HCT116 (cell line): Measurements from ENCODE around the gene ACTR1A. TPM values are rescaled to one million over a fixed set of nuclear protein-coding genes. Genes with fewer than 3 reads are reported as not detected.

Experiments used
- ATAC-seq: fragments of 200-7000 bp; cut with Tn5 transposase; 2 replicates; pipeline ENCODE4 v1.9.1; 2020; ENCODE audit warnings: mild to moderate bottlenecking, moderate library complexity
- BruUV-seq: library from RNA; stranded (reverse); fragments of 400-500 nt; replicated peaks from 2 replicates; lab custom pipeline; 2021; lab: Mats Ljungman, UMichigan
- CTCF ChIA-PET: fragments of 300-600 bp; sonication (Branson Sonifier 250); formaldehyde crosslinking; loops from one replicate; lab custom pipeline; 2021; ENCODE audit warnings: antibody characterized with exemption; lab: Charles Lee
- POLR2A ChIA-PET: fragments of 300-600, 350-600 bp; sonication (Branson Sonifier 250); formaldehyde crosslinking; loops from one replicate; lab custom pipeline; 2021; ENCODE audit warnings: antibody characterized with exemption; lab: Charles Lee
- RAD21 ChIA-PET, 2 experiments: fragments of 300-600 bp; sonication (Branson Sonifier 250); formaldehyde crosslinking; loops; one replicate each; lab custom pipeline; 2023; ENCODE audit warnings: low total read pairs in 2 of 2; ENCODE audit not compliant: uncharacterized antibody in 2 of 2, unreplicated experiment in 2 of 2, low non-redundant PET in 1 of 2; lab: Charles Lee
- DNase-seq: peaks from one replicate; pipeline ENCODE4 v3.0.0-alpha.2; 2010; ENCODE audit warnings: low read depth, low spot score
- H2AFZ ChIP-seq: fragments of 200-600 bp; shearing (Covaris generic), sonication (generic); 2 replicates; pipeline ENCODE4 v1.6.1; 2017; ENCODE audit warnings: low read depth, mixed run types, mixed read lengths, antibody characterized with exemption, low read length; ENCODE audit not compliant: poor library complexity, severe bottlenecking
- H3K27ac ChIP-seq: 2 replicates; pipeline ENCODE4 v1.5.1; 2012; ENCODE audit warnings: low read depth, low read length
- H3K27me3 ChIP-seq: fragments of 200-600 bp; sonication (generic); 2 replicates; pipeline ENCODE4 v1.6.1; 2016; ENCODE audit warnings: mixed run types, low read length, mixed read lengths; ENCODE audit not compliant: insufficient read depth
- H3K36me3 ChIP-seq, 2 experiments: fragments of 200-500 bp in 1 of 2; fragments of 200-600 bp in 1 of 2; sonication (Bioruptor generic) in 1 of 2; sonication (generic) in 1 of 2; 2 replicates each; pipeline versions ENCODE4 v1.5.1 to v1.6.1; 2014 to 2016; ENCODE audit warnings: low read length in 2 of 2, inconsistent platforms in 1 of 2, mixed read lengths in 1 of 2, mixed run types in 1 of 2; ENCODE audit not compliant: insufficient read depth in 2 of 2, control insufficient read depth in 1 of 2
- H3K4me1 ChIP-seq, 2 experiments: fragments of 200-600 bp in 1 of 2; sonication (generic) in 1 of 2; 2 replicates each; pipeline versions ENCODE4 v1.5.1 to v1.6.1; 2012 to 2017; ENCODE audit warnings: low read length in 2 of 2, inconsistent platforms in 1 of 2, mild to moderate bottlenecking in 1 of 2, mixed read lengths in 1 of 2, mixed run types in 1 of 2, moderate library complexity in 1 of 2; ENCODE audit not compliant: insufficient read depth in 2 of 2, control insufficient read depth in 1 of 2
- H3K4me2 ChIP-seq: fragments of 200-600 bp; sonication (generic); 2 replicates; pipeline ENCODE4 v1.6.1; 2017; ENCODE audit warnings: mixed run types, low read length, mixed read lengths
- H3K4me3 ChIP-seq, 2 experiments: fragments of 200-600 bp in 1 of 2; sonication (generic) in 1 of 2; replicated peaks in 1 of 2; 2 replicates each; pipeline ENCODE4 v1.5.1; 2011 to 2016; ENCODE audit warnings: low read length in 2 of 2, control low read depth in 1 of 2, low read depth in 1 of 2, mild to moderate bottlenecking in 1 of 2, mixed read lengths in 1 of 2, mixed run types in 1 of 2
- H3K79me2 ChIP-seq: fragments of 200-600 bp; sonication (generic); 2 replicates; pipeline ENCODE4 v1.6.1; 2017; ENCODE audit warnings: mild to moderate bottlenecking, mixed run types, low read length, moderate library complexity, mixed read lengths; ENCODE audit not compliant: insufficient read depth
- H3K9ac ChIP-seq: fragments of 200-600 bp; sonication (generic); 2 replicates; pipeline ENCODE4 v1.6.1; 2016; ENCODE audit warnings: low read length, mixed read lengths
- H3K9me2 ChIP-seq: fragments of 200-600 bp; sonication (generic), shearing (Covaris generic); 2 replicates; pipeline ENCODE4 v1.6.1; 2017; ENCODE audit warnings: mixed run types, mild to moderate bottlenecking, moderate library complexity; ENCODE audit not compliant: insufficient read depth
- H3K9me3 ChIP-seq, 2 experiments: fragments of 200-500 bp in 1 of 2; fragments of 200-600 bp in 1 of 2; sonication (Bioruptor generic) in 1 of 2; sonication (generic) in 1 of 2; 2 replicates each; pipeline ENCODE4 v1.6.1; 2014 to 2017; ENCODE audit warnings: low read length in 2 of 2, mixed read lengths in 2 of 2, inconsistent platforms in 1 of 2, low read depth in 1 of 2, mild to moderate bottlenecking in 1 of 2, mixed run types in 1 of 2, moderate library complexity in 1 of 2; ENCODE audit not compliant: control insufficient read depth in 1 of 2, insufficient read depth in 1 of 2
- H4K20me1 ChIP-seq: fragments of 200-600 bp; sonication (generic), shearing (Covaris generic); 2 replicates; pipeline ENCODE4 v1.6.1; 2017; ENCODE audit warnings: mixed run types, mild to moderate bottlenecking, moderate library complexity; ENCODE audit not compliant: insufficient read depth
- EGR1 ChIP-seq: IDR thresholded peaks from 2 replicates; pipeline ENCODE4 v1.6.1; 2012; ENCODE audit warnings: low read depth
- ELF1 ChIP-seq: IDR thresholded peaks from 2 replicates; pipeline ENCODE4 v1.6.1; 2012; ENCODE audit warnings: low read depth, borderline replicate concordance
- EZH2 ChIP-seq: fragments of 200-600 bp; sonication (generic); IDR thresholded peaks from 2 replicates; pipeline ENCODE4 v1.6.1; 2017; ENCODE audit warnings: antibody characterized with exemption, mixed run types
- EZH2phosphoT487 ChIP-seq: fragments of 200-600 bp; IDR thresholded peaks from 2 replicates; pipeline ENCODE4 v1.6.1; 2018; ENCODE audit warnings: antibody characterized with exemption, borderline replicate concordance
- JUND ChIP-seq: IDR thresholded peaks from 2 replicates; pipeline ENCODE4 v1.6.1; 2012
- POLR2AphosphoS5 ChIP-seq: IDR thresholded peaks from 2 replicates; pipeline ENCODE4 v1.6.1; 2011; ENCODE audit warnings: mild to moderate bottlenecking, low read depth, low read length, moderate library complexity
- RAD21 ChIP-seq: IDR thresholded peaks from 2 replicates; pipeline ENCODE4 v1.6.1; 2012; ENCODE audit warnings: low read depth, mild to moderate bottlenecking
- SRF ChIP-seq: IDR thresholded peaks from 2 replicates; pipeline ENCODE4 v1.6.1; 2012; ENCODE audit warnings: low read depth
- YY1 ChIP-seq: IDR thresholded peaks from 2 replicates; pipeline ENCODE4 v1.6.1; 2011; ENCODE audit warnings: low read length, low read depth, moderate library complexity, mild to moderate bottlenecking; ENCODE audit not compliant: insufficient replicate concordance; ENCODE audit errors: extremely low read depth
- intact Hi-C: fragments of 100-400 bp; cut with micrococcal nuclease; formaldehyde crosslinking; loops from 2 replicates; pipeline ENCODE4 v1.10.0; 2022
- total RNA-seq: library from RNA; stranded (reverse); gene quantifications from one replicate; pipeline ENCODE4 v1.2.1, GENCODE V29; 2021; ENCODE audit not compliant: unreplicated experiment
- TF ChIP-seq, protein P1 (sequence below), 3 experiments: fragments of 200-600 bp in 1 of 3; sonication (generic) in 1 of 3; IDR thresholded peaks in 2 of 3; conservative IDR thresholded peaks in 1 of 3; 2 replicates each; pipeline ENCODE4 v1.5.1; 2012 to 2017; ENCODE audit warnings: low read depth in 2 of 3, low read length in 2 of 3, antibody characterized with exemption in 1 of 3, borderline replicate concordance in 1 of 3, control low read depth in 1 of 3, mild to moderate bottlenecking in 1 of 3, mixed read lengths in 1 of 3, mixed run types in 1 of 3, moderate library complexity in 1 of 3; ENCODE audit not compliant: insufficient read depth in 1 of 3

ACTR1A gene
- total RNA-seq, 1 experiment from 2014 or later = 94.2 TPM

DNA sequence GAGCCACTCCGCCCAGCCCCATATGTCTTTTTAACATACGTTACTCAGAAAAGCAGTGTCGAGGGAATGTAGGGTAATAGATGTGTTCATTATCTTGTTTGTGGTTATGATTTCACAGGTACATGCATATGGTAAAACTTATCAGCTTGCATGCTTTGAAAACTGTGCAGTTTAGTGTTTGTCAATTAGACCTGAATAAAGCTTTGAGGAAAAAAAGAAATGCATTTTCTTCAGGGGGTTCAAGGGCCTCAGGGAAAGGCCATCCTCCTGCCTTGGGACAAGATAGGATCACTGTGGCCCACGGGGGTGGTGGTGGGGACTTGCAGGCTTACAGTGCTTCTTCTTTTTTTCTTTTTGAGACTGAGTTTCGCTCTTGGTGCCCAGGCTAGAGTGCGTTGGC, 35.2 kb downstream of the ACTR1A start:
- DNase-seq (no peak), ATAC-seq (no peak)
- ChIA-PET POLR2A (no interaction called here), RAD21 (no interaction called here), CTCF (no interaction called here)
- Histone ChIP-seq H3K9me3 (no peaks in the 10 kb centered on the region), H3K4me1 (peaks cover 30 to 32% of the 10 kb centered on the region in 2 experiments), H3K4me2 (no peak overlapping the region), H3K36me3 (peaks cover 0 to 2% of the 10 kb centered on the region in 2 experiments; a peak in 1 of 4 replicates), H3K27me3 (no peaks in the 10 kb centered on the region), H3K27ac (no peak overlapping the region), H3K9ac (no peak overlapping the region), H4K20me1 (no peaks in the 10 kb centered on the region), H2AFZ (no peak overlapping the region), H3K4me3 (no peak overlapping the region), H3K79me2 (peaks cover 29% of the 10 kb centered on the region; the same call in 1 of the 2 replicates), H3K9me2 (no peaks in the 10 kb centered on the region)
- BruUV-seq = no TSS peak
- intact Hi-C loops = no loop called here
- TF ChIP-seq YY1 (no peak), RAD21 (no peak), SRF (no peak), POLR2AphosphoS5 (no peak), EZH2 (no peak), EGR1 (no peak), JUND (no peak), EZH2phosphoT487 (no peak), ELF1 (no peak)
- TF ChIP-seq, protein P1, sequence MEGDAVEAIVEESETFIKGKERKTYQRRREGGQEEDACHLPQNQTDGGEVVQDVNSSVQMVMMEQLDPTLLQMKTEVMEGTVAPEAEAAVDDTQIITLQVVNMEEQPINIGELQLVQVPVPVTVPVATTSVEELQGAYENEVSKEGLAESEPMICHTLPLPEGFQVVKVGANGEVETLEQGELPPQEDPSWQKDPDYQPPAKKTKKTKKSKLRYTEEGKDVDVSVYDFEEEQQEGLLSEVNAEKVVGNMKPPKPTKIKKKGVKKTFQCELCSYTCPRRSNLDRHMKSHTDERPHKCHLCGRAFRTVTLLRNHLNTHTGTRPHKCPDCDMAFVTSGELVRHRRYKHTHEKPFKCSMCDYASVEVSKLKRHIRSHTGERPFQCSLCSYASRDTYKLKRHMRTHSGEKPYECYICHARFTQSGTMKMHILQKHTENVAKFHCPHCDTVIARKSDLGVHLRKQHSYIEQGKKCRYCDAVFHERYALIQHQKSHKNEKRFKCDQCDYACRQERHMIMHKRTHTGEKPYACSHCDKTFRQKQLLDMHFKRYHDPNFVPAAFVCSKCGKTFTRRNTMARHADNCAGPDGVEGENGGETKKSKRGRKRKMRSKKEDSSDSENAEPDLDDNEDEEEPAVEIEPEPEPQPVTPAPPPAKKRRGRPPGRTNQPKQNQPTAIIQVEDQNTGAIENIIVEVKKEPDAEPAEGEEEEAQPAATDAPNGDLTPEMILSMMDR (IDR thresholded peaks at IDR 0.05 in 2 of 3, conservative IDR thresholded peaks at IDR 0.05 in 1 of 3; ENCODE audit: borderline replicate concordance in 1 of 3, insufficient read depth in 1 of 3, low read depth in 2 of 3, low read length in 2 of 3) = no peak
